ENCODE results near the gene BTBD16.

BTBD16 gene

GRCh38 chr10:122276611-122277208 lies 5.6 kb downstream of the BTBD16 start:
- no peak for DNase-seq

GRCh38 chr10:122277526-122278136 lies 6.5 kb downstream of the BTBD16 start:
- DNase-seq: no peak

GRCh38 chr10:122279725-122280141 lies 8.6 kb downstream of the BTBD16 start:
- peak; percentile 29 for DNase-seq

- DNase-seq: no peak
Observed at GRCh38 chr10:122280156-122280555, 9.1 kb downstream of the BTBD16 start.

GRCh38 chr10:122281018-122281626 lies 10.0 kb downstream of the BTBD16 start:
- DNase-seq: no peak

- DNase-seq: no peak
Observed at GRCh38 chr10:122281751-122282150, 10.7 kb downstream of the BTBD16 start.

- peak; percentile 85 for DNase-seq
Observed at GRCh38 chr10:122282253-122282671, 11.2 kb downstream of the BTBD16 start.

GRCh38 chr10:122282909-122283308 lies 11.8 kb downstream of the BTBD16 start:
- DNase-seq: no peak

GRCh38 chr10:122285506-122286444 lies 14.7 kb downstream of the BTBD16 start:
- no peak for DNase-seq

GRCh38 chr10:122286867-122287266 lies 15.8 kb downstream of the BTBD16 start:
- DNase-seq: peak; percentile 48

- no peak for DNase-seq
Observed at GRCh38 chr10:122287570-122287969, 16.5 kb downstream of the BTBD16 start.

GRCh38 chr10:122288262-122288661 lies 17.2 kb downstream of the BTBD16 start:
- DNase-seq: no peak

- no peak for DNase-seq
Observed at GRCh38 chr10:122288917-122289316, 17.8 kb downstream of the BTBD16 start.

GRCh38 chr10:122290334-122290733 lies 19.2 kb downstream of the BTBD16 start:
- no peak for DNase-seq

GRCh38 chr10:122290833-122291532 lies 19.9 kb downstream of the BTBD16 start:
- DNase-seq: no peak

- DNase-seq: no peak
Observed at GRCh38 chr10:122291739-122292138, 20.6 kb downstream of the BTBD16 start.

- DNase-seq: no peak
Observed at GRCh38 chr10:122292376-122292775, 21.3 kb downstream of the BTBD16 start.

GRCh38 chr10:122293156-122293960 lies 22.3 kb downstream of the BTBD16 start:
- DNase-seq: no peak

GRCh38 chr10:122293961-122294380 lies 22.9 kb downstream of the BTBD16 start:
- DNase-seq: no peak

GRCh38 chr10:122294511-122295450 lies 23.7 kb downstream of the BTBD16 start:
- DNase-seq: no peak

- no peak for DNase-seq
Observed at GRCh38 chr10:122295451-122295809, 24.3 kb downstream of the BTBD16 start.

All from kidney glomerular epithelial cell (primary cell).